IPS-18c (cell line): Measurements from ENCODE around the gene CALD1.
A peak's percentile ranks its signal among the peaks of the same experiment; 100 is the strongest.

ENCODE experiments used
- H3K4me3 ChIP-seq: 2 replicates; pipeline ENCODE4 v1.7.0; 2013; ENCODE audit warnings: low read depth, mild to moderate bottlenecking, low read length, moderate library complexity; ENCODE audit not compliant: insufficient read depth
- H3K9me3 ChIP-seq: one replicate; pipeline ENCODE4 v1.6.1; 2013; ENCODE audit warnings: mild to moderate bottlenecking, low read length, moderate library complexity; ENCODE audit not compliant: control insufficient read depth, insufficient read depth

Gene CALD1

GRCh38 chr7:134890246-134891240 lies 111.1 kb downstream of the CALD1 start:
- Histone ChIP-seq H3K9me3 (no peaks in the 10 kb centered on the region), H3K4me3 (no peak overlapping the region)

DNA sequence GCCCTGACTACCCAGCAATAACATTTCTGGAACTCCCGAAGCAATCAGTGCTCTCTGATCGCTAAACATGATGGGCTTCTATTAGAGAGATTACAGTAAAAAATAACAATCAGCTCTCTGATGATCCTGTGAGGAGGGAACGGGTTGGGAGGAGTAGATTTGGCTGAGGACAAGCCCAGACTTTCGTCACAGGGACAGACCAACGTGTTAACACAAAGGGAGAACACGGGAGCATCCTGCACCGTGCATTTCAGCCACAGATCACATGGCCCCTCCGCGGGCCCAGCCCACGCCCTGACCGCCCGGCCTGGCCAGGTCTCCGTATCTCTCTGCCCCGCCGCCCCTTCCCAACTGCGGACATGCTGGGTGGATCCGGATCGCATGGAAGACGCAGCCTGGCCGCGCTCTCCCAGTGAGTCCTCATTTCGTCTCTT lies 111.8 kb downstream of the CALD1 start:
- H3K9me3 ChIP-seq: no peaks in the 10 kb centered on the region
- peak overlapping the region; percentile 60; the same call in 1 of the 2 replicates for H3K4me3 ChIP-seq

DNA sequence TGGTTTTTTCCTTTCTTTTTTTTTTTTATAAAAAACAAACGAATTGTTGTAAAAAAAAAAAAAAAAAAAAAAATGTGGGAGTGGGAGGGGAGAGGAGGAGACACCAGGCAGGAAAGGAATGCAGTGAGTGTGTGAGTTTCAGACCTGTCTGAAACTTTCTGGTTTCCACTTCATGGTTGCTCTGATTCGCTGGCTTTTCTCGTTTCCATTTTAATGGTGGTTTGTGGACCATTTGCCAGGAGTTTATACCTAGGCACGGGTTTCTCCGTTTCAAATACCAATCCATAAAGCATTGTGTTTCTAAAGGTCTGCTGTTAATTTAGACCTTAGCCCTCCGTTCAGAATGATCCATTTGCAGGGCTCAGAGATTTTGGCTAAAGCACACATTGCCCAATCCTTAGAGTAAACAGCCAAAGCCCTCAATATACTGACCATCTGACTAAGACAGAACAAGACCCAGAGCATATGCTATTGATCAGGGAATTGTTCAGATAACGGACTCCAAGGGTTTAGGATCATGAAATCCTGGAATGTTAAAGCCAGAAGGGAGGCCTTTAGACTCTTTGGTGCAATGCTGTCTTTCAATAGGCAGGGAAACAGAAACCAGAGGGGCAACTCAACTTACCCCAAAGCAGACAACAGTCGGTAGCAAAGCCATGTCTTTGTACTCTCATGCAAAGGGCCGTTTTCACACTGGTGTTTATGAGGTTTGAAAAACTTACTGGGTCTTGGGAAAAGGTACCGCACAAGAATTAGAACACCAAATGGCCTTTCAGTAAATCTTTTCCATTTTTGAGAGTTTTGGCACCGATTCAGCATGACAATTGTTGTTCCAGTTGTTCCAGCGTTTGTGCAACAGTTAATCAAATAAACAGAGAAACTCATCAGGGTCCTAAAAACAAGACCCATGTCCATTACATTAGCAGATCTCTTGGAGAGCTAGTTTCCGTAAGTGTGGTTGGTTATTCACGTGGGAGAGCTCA lies 112.6 kb downstream of the CALD1 start:
- Histone ChIP-seq H3K9me3 (no peaks in the 10 kb centered on the region), H3K4me3 (peak overlapping the region; percentile 60)

- no peaks in the 10 kb centered on the region for H3K9me3 ChIP-seq
- H3K4me3 ChIP-seq: no peak overlapping the region
These were observed 113.5 kb downstream of the CALD1 start for GRCh38 chr7:134892963-134893362.

- no peak overlapping the region for H3K4me3 ChIP-seq
These were observed 114.5 kb downstream of the CALD1 start for GRCh38 chr7:134893920-134894319.

GRCh38 chr7:134894928-134895327 lies 115.5 kb downstream of the CALD1 start:
- Histone ChIP-seq H3K9me3 (no peaks in the 10 kb centered on the region), H3K4me3 (no peak overlapping the region)

More at GRCh38 chr7:134893920-134894319, 114.5 kb downstream of the CALD1 start:
- no peaks in the 10 kb centered on the region for H3K9me3 ChIP-seq

DNA sequence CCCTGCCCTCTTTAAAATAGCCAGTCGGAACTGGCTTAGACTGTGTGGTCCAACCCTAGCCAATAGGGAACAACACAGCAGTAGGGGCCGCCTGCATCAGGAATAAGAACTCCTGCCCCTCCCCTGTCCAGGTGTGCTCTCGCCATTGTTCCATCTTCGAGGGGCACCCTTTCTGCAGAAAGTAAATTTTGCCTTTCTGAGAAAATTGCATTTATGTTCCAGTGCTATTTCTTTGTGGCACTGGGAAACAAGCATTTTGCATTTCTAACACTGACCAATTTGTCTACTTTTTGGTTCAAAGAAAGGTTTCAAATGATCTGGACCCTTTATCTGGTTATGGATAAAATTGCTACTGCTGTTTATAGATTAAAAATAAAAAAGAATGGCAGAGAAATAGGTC lies 116.6 kb downstream of the CALD1 start:
- no peak overlapping the region for H3K4me3 ChIP-seq

GRCh38 chr7:134897936-134898335 lies 118.5 kb downstream of the CALD1 start:
- no peak overlapping the region for H3K4me3 ChIP-seq
- no peaks in the 10 kb centered on the region for H3K9me3 ChIP-seq

More for the DNA sequence above, 116.6 kb downstream of the CALD1 start:
- H3K9me3 ChIP-seq: no peaks in the 10 kb centered on the region

GRCh38 chr7:134899729-134900128 lies 120.3 kb downstream of the CALD1 start:
- Histone ChIP-seq H3K4me3 (no peak overlapping the region), H3K9me3 (no peaks in the 10 kb centered on the region)

- no peaks in the 10 kb centered on the region for H3K9me3 ChIP-seq
These were observed 120.9 kb downstream of the CALD1 start for GRCh38 chr7:134900166-134900982.

GRCh38 chr7:134901389-134902020 lies 122.1 kb downstream of the CALD1 start:
- H3K9me3 ChIP-seq: no peaks in the 10 kb centered on the region
- H3K4me3 ChIP-seq: no peak overlapping the region

More at GRCh38 chr7:134900166-134900982, 120.9 kb downstream of the CALD1 start:
- no peak overlapping the region for H3K4me3 ChIP-seq

- Histone ChIP-seq H3K4me3 (no peak overlapping the region), H3K9me3 (no peaks in the 10 kb centered on the region)
These were observed 122.6 kb downstream of the CALD1 start for GRCh38 chr7:134902058-134902457.

DNA sequence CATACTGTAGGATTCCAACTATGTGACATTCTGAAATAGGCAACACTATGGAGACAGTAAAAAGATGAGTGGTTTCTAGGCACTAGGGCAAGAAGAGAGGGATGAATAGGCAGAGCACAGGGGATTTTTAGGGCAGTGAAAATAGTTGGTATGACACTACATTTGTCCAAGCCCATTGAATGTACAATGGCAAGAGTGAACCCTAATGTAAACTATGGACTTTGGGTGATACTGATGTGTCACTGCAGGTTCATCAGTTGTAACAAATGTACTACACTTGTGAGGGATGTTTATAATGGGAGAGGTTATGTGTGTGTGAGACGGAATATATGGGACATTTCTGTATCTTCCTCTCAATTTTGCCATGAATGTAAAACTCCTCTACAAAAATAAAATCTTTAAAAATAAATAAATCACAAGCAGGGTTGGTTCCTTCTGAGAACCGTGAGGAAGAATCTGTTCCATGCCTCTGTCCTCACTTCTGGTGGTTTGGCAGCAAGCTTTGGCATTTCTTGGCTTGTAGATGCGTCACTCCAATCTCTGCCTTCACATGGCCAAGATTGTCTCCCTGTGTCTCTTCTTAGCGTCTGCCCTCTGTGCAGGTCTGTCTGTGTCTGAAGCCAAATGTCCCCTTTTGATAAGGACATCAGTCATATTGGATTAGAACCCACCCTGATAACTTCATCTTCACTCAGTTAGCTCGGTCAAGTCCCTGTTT lies 123.8 kb downstream of the CALD1 start:
- Histone ChIP-seq H3K4me3 (no peak overlapping the region), H3K9me3 (no peaks in the 10 kb centered on the region)

DNA sequence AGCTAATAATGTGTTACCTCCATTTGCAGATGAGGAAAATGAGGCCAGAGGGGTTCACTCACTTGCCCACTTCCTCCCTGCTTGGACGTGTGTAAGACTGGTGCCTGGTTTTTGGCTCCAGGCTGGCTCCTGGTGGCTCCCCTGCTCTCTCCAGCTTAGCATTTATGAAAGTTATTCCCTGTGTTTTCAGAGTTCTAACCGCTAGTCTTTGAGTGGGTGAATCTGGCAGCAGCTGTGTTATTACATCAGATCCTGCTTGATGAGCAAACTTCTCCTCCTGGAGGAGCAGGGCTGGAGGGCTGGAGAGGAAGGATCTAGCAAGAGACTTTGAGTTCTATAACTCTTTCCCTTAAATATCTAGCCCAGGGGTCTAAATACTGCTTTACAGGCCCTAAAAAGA lies 125.9 kb downstream of the CALD1 start:
- no peak overlapping the region for H3K4me3 ChIP-seq
- no peaks in the 10 kb centered on the region for H3K9me3 ChIP-seq

GRCh38 chr7:134907000-134907399 lies 127.6 kb downstream of the CALD1 start:
- Histone ChIP-seq H3K4me3 (no peak overlapping the region), H3K9me3 (no peaks in the 10 kb centered on the region)

DNA sequence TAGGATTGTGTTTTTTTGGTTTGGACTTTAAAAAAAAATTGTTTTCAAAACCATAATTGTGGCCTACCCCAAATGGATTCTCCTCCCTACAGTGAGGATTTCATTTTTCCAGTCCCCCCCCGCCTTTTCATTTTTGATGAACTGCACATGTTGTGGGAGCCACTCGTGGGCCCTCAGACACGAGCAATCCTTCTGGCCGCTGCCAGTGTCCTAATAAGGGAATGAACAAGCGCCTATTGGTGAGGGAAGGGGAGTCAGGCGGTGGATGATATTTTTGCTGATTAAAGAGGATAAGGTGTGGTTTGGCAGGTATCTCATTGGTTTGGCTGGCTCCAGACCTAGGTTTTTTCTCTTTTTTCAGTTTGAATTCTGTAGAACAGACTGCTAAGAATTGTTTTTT lies 128.2 kb downstream of the CALD1 start:
- Histone ChIP-seq H3K9me3 (no peaks in the 10 kb centered on the region), H3K4me3 (no peak overlapping the region)
